SU-DHL-6 (cell line): ENCODE measurements around the gene DUSP2.

Experiments
- CTCF ChIP-seq: fragments of 200-600 bp; sonication (generic); IDR thresholded peaks from one replicate; pipeline ENCODE4 v1.5.1; 2017; ENCODE audit warnings: antibody characterized with exemption, mild to moderate bottlenecking, low read length, moderate library complexity; ENCODE audit not compliant: insufficient read depth, poor library complexity, severe bottlenecking
- EZH2phosphoT487 ChIP-seq: fragments of 200-600 bp; sonication (generic), shearing (Covaris generic); conservative IDR thresholded peaks from 2 replicates; pipeline ENCODE4 v1.6.1; 2018; ENCODE audit warnings: mild to moderate bottlenecking, antibody characterized with exemption, low read length, moderate library complexity, mixed read lengths

- no peak for TF ChIP-seq CTCF
- no peak for TF ChIP-seq EZH2phosphoT487
Observed at GRCh38 chr2:96108541-96109360, 36.5 kb downstream of the DUSP2 start.
